Fibroblast of villous mesenchyme (primary cell): ENCODE data around the gene FAM9C. TPM values are rescaled to one million over a fixed set of nuclear protein-coding genes. Genes with fewer than 3 reads are reported as not detected.
A peak's percentile ranks its signal among the peaks of the same experiment; 100 is the strongest.

Source experiments
- DNase-seq: peaks from one replicate; pipeline ENCODE4 v3.0.0-alpha.2; 2010; ENCODE audit warnings: low read depth
- H3K4me3 ChIP-seq: 2 replicates; pipeline ENCODE4 v1.5.1; 2011; ENCODE audit warnings: low read depth, mild to moderate bottlenecking, low read length
- CTCF ChIP-seq: IDR thresholded peaks from 2 replicates; pipeline ENCODE4 v1.5.1; 2012; ENCODE audit warnings: low read depth, mild to moderate bottlenecking, low read length; ENCODE audit not compliant: insufficient read depth
- total RNA-seq: library from RNA; depleted of rRNA; stranded (reverse); fragments of >200 nt; gene quantifications from 2 replicates; pipeline ENCODE4 v1.2.3, GENCODE V29; 2012

FAM9C gene
- total RNA-seq = under 0.01 TPM in 2 replicates

DNA sequence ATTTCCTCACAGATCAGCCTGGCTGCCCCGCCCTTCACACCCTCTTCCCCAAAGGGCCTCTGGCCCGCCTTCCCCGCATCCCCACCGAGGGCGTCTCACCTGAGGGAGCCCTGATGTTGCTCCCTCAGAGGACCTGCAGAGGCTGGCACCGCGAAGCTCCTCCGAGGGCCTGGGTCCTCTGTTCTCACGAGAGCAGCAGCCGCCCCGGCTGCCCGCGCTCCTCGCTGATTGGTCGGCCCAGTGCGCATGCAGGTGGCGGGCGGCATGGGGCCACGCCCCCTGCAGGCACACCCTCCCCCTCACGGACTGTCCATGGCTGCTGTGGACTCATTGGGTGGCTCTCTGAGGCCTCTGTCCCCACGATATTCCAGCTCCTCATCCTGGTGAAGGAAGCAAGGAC lies at the start of gene FAM9C:
Gene FAM9C (minus strand): TSS at position 180 of the 400 bp plus-strand sequence. CDS start 831 bp downstream, outside the sequence.
- no peak for DNase-seq
- TF ChIP-seq CTCF = no peak
- no peak within 1 kb of the TSS for H3K4me3 ChIP-seq

GRCh38 chrX:13093529-13094140 lies 49.2 kb upstream of the FAM9C start:
- no peak for TF ChIP-seq CTCF
- H3K4me3 ChIP-seq = no peak overlapping the region
- DNase-seq = no peak

GRCh38 chrX:13092455-13092941 lies 48.1 kb upstream of the FAM9C start:
- TF ChIP-seq CTCF = no peak
- H3K4me3 ChIP-seq = no peak overlapping the region
- DNase-seq = no peak

GRCh38 chrX:13091111-13091765 lies 46.8 kb upstream of the FAM9C start:
- H3K4me3 ChIP-seq = no peak overlapping the region
- peak; percentile 70 for DNase-seq
- no peak for TF ChIP-seq CTCF

- peak; percentile 96 for DNase-seq
- no peak for TF ChIP-seq CTCF
- H3K4me3 ChIP-seq = peak overlapping the region; percentile 25
Measured at GRCh38 chrX:13090339-13091110, 46.1 kb upstream of the FAM9C start.

- TF ChIP-seq CTCF = no peak
- peak overlapping the region; percentile 25 for H3K4me3 ChIP-seq
- DNase-seq = no peak
Measured at GRCh38 chrX:13090027-13090338, 45.6 kb upstream of the FAM9C start.
